Fibroblast of lung (primary cell): ENCODE data around the gene PRRT1. TPM values are rescaled to one million over a fixed set of nuclear protein-coding genes. Genes with fewer than 3 reads are reported as not detected.

Experiments
- DNase-seq, 2 donors: peaks; one replicate each; pipeline versions ENCODE4 v3.0.0 to v3.0.0-alpha.2; 2010; ENCODE audit warnings: low read depth in 2 of 2
- H2AFZ ChIP-seq: 2 replicates; pipeline ENCODE4 v1.5.1; 2012; ENCODE audit warnings: low read length, control low read depth, inconsistent platforms
- H3K27ac ChIP-seq: 2 replicates; pipeline ENCODE4 v1.5.1; 2011; ENCODE audit warnings: low read length, control low read depth; ENCODE audit not compliant: insufficient read depth
- H3K27me3 ChIP-seq: 2 replicates; pipeline ENCODE4 v1.5.1; 2011; ENCODE audit warnings: mild to moderate bottlenecking, low read length; ENCODE audit not compliant: control insufficient read depth, insufficient read depth
- H3K36me3 ChIP-seq: 2 replicates; pipeline ENCODE4 v1.5.1; 2011; ENCODE audit warnings: low read length; ENCODE audit not compliant: control insufficient read depth, insufficient read depth
- H3K4me1 ChIP-seq: 2 replicates; pipeline ENCODE4 v1.5.1; 2011; ENCODE audit warnings: low read length; ENCODE audit not compliant: control insufficient read depth, insufficient read depth; ENCODE audit errors: extremely low read depth
- H3K4me2 ChIP-seq: 2 replicates; pipeline ENCODE4 v1.5.1; 2011; ENCODE audit warnings: low read length, control low read depth; ENCODE audit not compliant: insufficient read depth; ENCODE audit errors: extremely low read depth
- H3K4me3 ChIP-seq, 4 experiments: fragments of 200-600 bp in 1 of 4; sonication (generic) in 1 of 4; replicated peaks in 1 of 4; 2 replicates each; pipeline ENCODE4 v1.5.1; 2011 to 2016; ENCODE audit warnings: low read length in 4 of 4, low read depth in 3 of 4, mild to moderate bottlenecking in 3 of 4, control low read depth in 2 of 4, inconsistent platforms in 1 of 4, mixed read lengths in 1 of 4; ENCODE audit not compliant: insufficient read depth in 1 of 4; ENCODE audit errors: control extremely low read depth in 1 of 4
- H3K79me2 ChIP-seq: 2 replicates; pipeline ENCODE4 v1.5.1; 2012; ENCODE audit warnings: mild to moderate bottlenecking, low read length, inconsistent platforms; ENCODE audit not compliant: control insufficient read depth, insufficient read depth
- H3K9ac ChIP-seq: 2 replicates; pipeline ENCODE4 v1.5.1; 2011; ENCODE audit warnings: mild to moderate bottlenecking, low read length, control low read depth; ENCODE audit not compliant: insufficient read depth
- H3K9me3 ChIP-seq: 2 replicates; pipeline ENCODE4 v1.5.1; 2012; ENCODE audit warnings: low read depth, low read length; ENCODE audit not compliant: control insufficient read depth, insufficient read depth
- H4K20me1 ChIP-seq: 2 replicates; pipeline ENCODE4 v1.5.1; 2011; ENCODE audit warnings: low read length; ENCODE audit not compliant: control insufficient read depth, insufficient read depth; ENCODE audit errors: extremely low read depth
- CTCF ChIP-seq, 2 donors: IDR thresholded peaks in 1 of 2; conservative IDR thresholded peaks in 1 of 2; 1 replicate in 1 of 2; 2 replicates in 1 of 2; pipeline ENCODE4 v1.5.1; 2011 to 2012; ENCODE audit warnings: low read length in 2 of 2, control low read depth in 1 of 2, inconsistent platforms in 1 of 2, low read depth in 1 of 2, mild to moderate bottlenecking in 1 of 2
- EZH2 ChIP-seq: IDR thresholded peaks from 2 replicates; pipeline ENCODE4 v1.5.1; 2012; ENCODE audit warnings: low read length, control low read depth, mild to moderate bottlenecking; ENCODE audit errors: missing control alignments
- polyA plus RNA-seq, 2 donors: library from polyadenylated mRNA; depleted of rRNA in 1 of 2; stranded (reverse) in 1 of 2; unstranded in 1 of 2; fragments of >200 nt; gene quantifications; 2 replicates each; pipeline ENCODE4 v1.2.1, GENCODE V29; 2011 to 2012; ENCODE audit warnings: missing spikeins in 1 of 2
- total RNA-seq: library from RNA; depleted of rRNA; stranded (reverse); fragments of >200 nt; gene quantifications from 2 replicates; pipeline ENCODE4 v1.2.1, GENCODE V29; 2014

Gene PRRT1
- total and polyA plus RNA-seq, 2 donors (not counting 1 experiment from before 2014, with no cell fraction given), result 0.33 to 0.73 TPM

DNA sequence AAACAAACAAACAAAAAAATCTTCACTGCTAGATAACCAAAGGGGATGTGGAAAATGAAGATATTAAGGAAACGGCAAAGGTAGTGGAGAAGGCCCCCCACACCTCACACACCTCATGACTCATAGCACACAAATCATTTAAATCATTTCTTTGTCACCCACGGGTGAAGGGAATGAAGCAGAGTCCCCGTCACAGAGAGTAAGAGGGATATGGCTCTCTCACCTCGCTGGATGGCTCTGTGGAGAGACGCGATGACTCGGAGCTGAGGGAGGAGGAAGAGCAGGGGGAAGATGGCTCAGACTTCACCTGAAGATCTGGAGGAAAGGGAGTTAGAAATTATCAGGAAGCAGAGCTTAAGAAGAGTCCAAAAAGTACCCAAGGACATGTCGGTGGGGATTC is 24.9 kb downstream of the PRRT1 start:
- Histone ChIP-seq H3K79me2 (peaks cover 14% of the 10 kb centered on the region), H4K20me1 (no peaks in the 10 kb centered on the region), H3K27me3 (no peaks in the 10 kb centered on the region), H3K36me3 (peaks cover 5% of the 10 kb centered on the region), H3K4me1 (peaks cover 8% of the 10 kb centered on the region), H3K27ac (peak overlapping the region; percentile 93), H2AFZ (no peak overlapping the region), H3K9me3 (no peaks in the 10 kb centered on the region), H3K4me3 (peak overlapping the region; percentile 80 to 99 (median 90)), H3K4me2 (peak overlapping the region; percentile 91), H3K9ac (no peak overlapping the region)
- no peak for TF ChIP-seq CTCF (conservative IDR thresholded peaks at IDR 0.05 in 1 of 2, IDR thresholded peaks at IDR 0.05 in 1 of 2; ENCODE audit: low read depth in 1 of 2, low read length in 2 of 2)
- no peak for DNase-seq

DNA sequence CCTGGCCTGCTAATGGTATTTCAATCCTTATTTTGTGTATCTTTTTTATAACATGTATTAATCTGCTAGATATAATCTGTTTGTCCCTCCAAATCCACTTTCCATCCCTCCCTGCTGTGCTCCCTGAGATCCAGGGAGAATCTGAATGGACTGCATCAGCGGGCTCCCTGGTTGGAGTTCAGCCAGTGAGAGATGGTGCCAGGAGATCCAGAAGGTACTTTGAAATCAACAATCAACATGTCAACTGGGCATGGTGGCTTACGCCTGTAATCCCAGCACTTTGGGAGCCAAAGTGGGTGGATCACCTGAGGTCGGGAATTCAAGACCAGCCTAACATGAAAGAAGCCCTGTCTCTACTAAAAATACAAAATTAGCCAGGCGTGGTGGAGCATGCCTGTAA is 28.1 kb downstream of the PRRT1 start:
- H3K9ac ChIP-seq, result no peak overlapping the region
- H4K20me1 ChIP-seq, result no peaks in the 10 kb centered on the region
- no peak overlapping the region for H3K27ac ChIP-seq
- no peak overlapping the region for H3K4me3 ChIP-seq
- peaks cover 7% of the 10 kb centered on the region for H3K4me1 ChIP-seq
- H3K79me2 ChIP-seq, result peaks cover 10% of the 10 kb centered on the region
- H2AFZ ChIP-seq, result no peak overlapping the region
- H3K36me3 ChIP-seq, result peaks cover 11% of the 10 kb centered on the region
- TF ChIP-seq EZH2 (no peak), CTCF (conservative IDR thresholded peaks at IDR 0.05 in 1 of 2, IDR thresholded peaks at IDR 0.05 in 1 of 2; ENCODE audit: low read depth in 1 of 2, low read length in 2 of 2) (no peak)
- no peak overlapping the region for H3K4me2 ChIP-seq
- no peaks in the 10 kb centered on the region for H3K27me3 ChIP-seq
- DNase-seq, result no peak
- no peaks in the 10 kb centered on the region for H3K9me3 ChIP-seq

GRCh38 chr6:32120573-32121059 is 31.1 kb downstream of the PRRT1 start:
- H4K20me1 ChIP-seq, result no peaks in the 10 kb centered on the region
- no peaks in the 10 kb centered on the region for H3K79me2 ChIP-seq
- H3K9ac ChIP-seq, result no peak overlapping the region
- no peak overlapping the region for H3K4me3 ChIP-seq
- H3K4me2 ChIP-seq, result no peak overlapping the region
- no peak overlapping the region for H2AFZ ChIP-seq
- no peak for DNase-seq
- H3K27me3 ChIP-seq, result no peaks in the 10 kb centered on the region
- H3K9me3 ChIP-seq, result no peaks in the 10 kb centered on the region
- TF ChIP-seq CTCF (conservative IDR thresholded peaks at IDR 0.05 in 1 of 2, IDR thresholded peaks at IDR 0.05 in 1 of 2; ENCODE audit: low read depth in 1 of 2, low read length in 2 of 2) (no peak), EZH2 (no peak)
- H3K4me1 ChIP-seq, result peaks cover 6% of the 10 kb centered on the region
- no peak overlapping the region for H3K27ac ChIP-seq
- H3K36me3 ChIP-seq, result peaks cover 23% of the 10 kb centered on the region
